Muscle layer of colon (tissue), 2 donors: ENCODE results near the gene S100A16.

Experiments used
- H3K27ac ChIP-seq: one replicate; pipeline ENCODE4 v1.7.0; 2013; ENCODE audit warnings: low read depth, mild to moderate bottlenecking, low read length, moderate library complexity
- H3K27me3 ChIP-seq, 2 donors: one replicate each; pipeline ENCODE4 v1.7.0; 2013; ENCODE audit warnings: low read length in 2 of 2, mild to moderate bottlenecking in 2 of 2; ENCODE audit not compliant: insufficient read depth in 2 of 2, control insufficient read depth in 1 of 2
- H3K36me3 ChIP-seq: one replicate; pipeline ENCODE4 v1.7.0; 2013; ENCODE audit warnings: mild to moderate bottlenecking, low read length; ENCODE audit not compliant: insufficient read depth
- H3K4me1 ChIP-seq: one replicate; pipeline ENCODE4 v1.7.0; 2013; ENCODE audit warnings: mild to moderate bottlenecking, low read length; ENCODE audit not compliant: insufficient read depth
- H3K4me3 ChIP-seq, 2 donors: one replicate each; pipeline ENCODE4 v1.7.0; 2013; ENCODE audit warnings: low read length in 2 of 2, low read depth in 1 of 2, mild to moderate bottlenecking in 1 of 2, moderate library complexity in 1 of 2
- H3K9ac ChIP-seq: one replicate; pipeline ENCODE4 v1.7.0; 2013; ENCODE audit warnings: low read length
- H3K9me3 ChIP-seq: one replicate; pipeline ENCODE4 v1.7.0; 2013; ENCODE audit warnings: mild to moderate bottlenecking, low read length
- donor health status: abdominal sarcoma.
- donor health status: Adenocarcinoma of cecum.

Gene S100A16

GRCh38 chr1:153557877-153558276 lies 55.1 kb downstream of the S100A16 start:
- H3K27ac ChIP-seq = no peak overlapping the region
- no peaks in the 10 kb centered on the region for H3K36me3 ChIP-seq
- H3K4me1 ChIP-seq = peaks cover 14% of the 10 kb centered on the region
- no peaks in the 10 kb centered on the region for H3K9me3 ChIP-seq
- no peaks in the 10 kb centered on the region for H3K27me3 ChIP-seq
- H3K9ac ChIP-seq = no peak overlapping the region
- H3K4me3 ChIP-seq = no peak overlapping the region
